Activated CD8-positive, alpha-beta T cell treated with anti-CD3 and anti-CD28 coated beads for 36 hours (primary cell): ENCODE results near the gene NID2. TPM values are rescaled to one million over a fixed set of nuclear protein-coding genes. Genes with fewer than 3 reads are reported as not detected.

Experiments used
- ATAC-seq: fragments of 200-7000 bp; cut with Tn5 transposase; one replicate; pipeline ENCODE4 v1.10.0; 2021; ENCODE audit warnings: mild to moderate bottlenecking, moderate library complexity
- CTCF ChIA-PET: fragments of 350-600 bp; sonication (Branson Sonifier 250); formaldehyde crosslinking; loops from one replicate; lab custom pipeline; 2021; ENCODE audit warnings: antibody characterized with exemption; lab: Charles Lee
- POLR2A ChIA-PET: fragments of 350-600 bp; sonication (Branson Sonifier 250); formaldehyde crosslinking; loops from one replicate; lab custom pipeline; 2021; ENCODE audit warnings: antibody characterized with exemption; lab: Charles Lee
- DNase-seq: peaks from one replicate; pipeline ENCODE4 v3.0.0-alpha.2; 2020
- H3K27ac Mint-ChIP-seq: one replicate; pipeline ENCODE4 v1.8.0; 2021; ENCODE audit warnings: mild to moderate bottlenecking, mixed read lengths
- H3K27me3 Mint-ChIP-seq: one replicate; pipeline ENCODE4 v1.8.0; 2021; ENCODE audit warnings: mixed read lengths
- H3K36me3 Mint-ChIP-seq: one replicate; pipeline ENCODE4 v1.8.0; 2021; ENCODE audit warnings: low read depth, mixed read lengths
- H3K4me1 Mint-ChIP-seq: one replicate; pipeline ENCODE4 v1.8.0; 2021; ENCODE audit warnings: low read depth, mixed read lengths
- H3K4me3 Mint-ChIP-seq: one replicate; pipeline ENCODE4 v1.8.0; 2021; ENCODE audit warnings: mild to moderate bottlenecking, moderate library complexity, mixed read lengths
- H3K9me3 Mint-ChIP-seq: one replicate; pipeline ENCODE4 v1.8.0; 2021; ENCODE audit warnings: mixed read lengths
- CTCF ChIP-seq: fragments of 200-600 bp; IDR thresholded peaks from one replicate; pipeline ENCODE4 v1.8.0; 2022; ENCODE audit warnings: antibody characterized with exemption, mild to moderate bottlenecking
- intact Hi-C: fragments of 100-400 bp; cut with micrococcal nuclease; formaldehyde crosslinking; loops from one replicate; pipeline ENCODE4 v1.10.0; 2022
- total RNA-seq, 2 experiments: library from RNA; stranded (reverse); gene quantifications; one replicate each; pipeline ENCODE4 v1.2.3, GENCODE V29; 2021

NID2 gene
- total RNA-seq, 2 experiments from 2014 or later = 0.29 TPM; not detected in 1

GRCh38 chr14:51972566-51972965 lies 96.3 kb downstream of the NID2 start:
- Mint-ChIP-seq H3K27ac (no peak overlapping the region), H3K9me3 (no peaks in the 10 kb centered on the region), H3K4me3 (no peak overlapping the region), H3K27me3 (no peaks in the 10 kb centered on the region), H3K36me3 (peaks cover 13% of the 10 kb centered on the region), H3K4me1 (peaks cover 2% of the 10 kb centered on the region)
- intact Hi-C loops = no loop called here
- ATAC-seq (no peak), DNase-seq (no peak)
- POLR2A ChIA-PET = no interaction called here
- CTCF ChIA-PET = no interaction called here
- TF ChIP-seq CTCF = no peak

- Mint-ChIP-seq H3K27ac (no peak overlapping the region), H3K36me3 (peaks cover 22% of the 10 kb centered on the region), H3K27me3 (no peaks in the 10 kb centered on the region)
These were observed 98.9 kb downstream of the NID2 start for GRCh38 chr14:51969852-51970540.

GRCh38 chr14:51967521-51967920 lies 101.3 kb downstream of the NID2 start:
- CTCF ChIA-PET = interaction anchor here (0.8 to 5.8 kb wide), 3 partner anchors 12 to 685 kb away, joined by 3 to 55 read pairs (median 3); no protein-coding TSS in a partner anchor
- POLR2A ChIA-PET = no interaction called here
- peaks cover 33% of the 10 kb centered on the region for H3K36me3 Mint-ChIP-seq
- H3K27ac Mint-ChIP-seq = no peak overlapping the region
- no peak overlapping the region for H3K4me3 Mint-ChIP-seq
- H3K9me3 Mint-ChIP-seq = no peaks in the 10 kb centered on the region
- peaks cover 13% of the 10 kb centered on the region for H3K4me1 Mint-ChIP-seq
- intact Hi-C loops = no loop called here
- no peaks in the 10 kb centered on the region for H3K27me3 Mint-ChIP-seq
- DNase-seq = no peak
- ATAC-seq = no peak
- no peak for TF ChIP-seq CTCF

More at GRCh38 chr14:51969852-51970540, 98.9 kb downstream of the NID2 start:
- ChIA-PET POLR2A (no interaction called here), CTCF (interaction anchor here (0.9 to 5.8 kb wide), 2 partner anchors 10 to 18 kb away, joined by 3 to 55 read pairs; no protein-coding TSS in a partner anchor)
- no peak for TF ChIP-seq CTCF
- no peak overlapping the region for H3K4me3 Mint-ChIP-seq
- H3K4me1 Mint-ChIP-seq = peaks cover 2% of the 10 kb centered on the region
- H3K9me3 Mint-ChIP-seq = no peaks in the 10 kb centered on the region
- no peak for ATAC-seq
- DNase-seq = no peak
- intact Hi-C loops = no loop called here

GRCh38 chr14:51963286-51963685 lies 105.6 kb downstream of the NID2 start:
- intact Hi-C loops = no loop called here
- peaks cover 60% of the 10 kb centered on the region for H3K36me3 Mint-ChIP-seq
- peak overlapping the region; percentile 62 for H3K27ac Mint-ChIP-seq
- ATAC-seq (no peak), DNase-seq (no peak)
- POLR2A ChIA-PET = no interaction called here
- peaks cover 45% of the 10 kb centered on the region for H3K4me1 Mint-ChIP-seq
- peak overlapping the region; percentile 11 for H3K4me3 Mint-ChIP-seq
- H3K27me3 Mint-ChIP-seq = no peaks in the 10 kb centered on the region
- TF ChIP-seq CTCF = no peak
- H3K9me3 Mint-ChIP-seq = peaks cover 19% of the 10 kb centered on the region
- CTCF ChIA-PET = interaction anchor here (0.8 to 2.6 kb wide), 5 partner anchors 9 to 41 kb away, joined by 3 to 15 read pairs (median 3); no protein-coding TSS in a partner anchor

- POLR2A ChIA-PET = no interaction called here
- CTCF ChIA-PET = interaction anchor here (0.8 to 2.6 kb wide), 5 partner anchors 8 to 41 kb away, joined by 3 to 15 read pairs (median 3); no protein-coding TSS in a partner anchor
- intact Hi-C loops = no loop called here
- no peak overlapping the region for H3K4me3 Mint-ChIP-seq
- H3K9me3 Mint-ChIP-seq = peaks cover 23% of the 10 kb centered on the region
- ATAC-seq = no peak
- peaks cover 45% of the 10 kb centered on the region for H3K4me1 Mint-ChIP-seq
- DNase-seq = no peak
- H3K27me3 Mint-ChIP-seq = no peaks in the 10 kb centered on the region
- no peak for TF ChIP-seq CTCF
- peaks cover 62% of the 10 kb centered on the region for H3K36me3 Mint-ChIP-seq
- H3K27ac Mint-ChIP-seq = peak overlapping the region; percentile 65
These were observed 106.1 kb downstream of the NID2 start for GRCh38 chr14:51962711-51963110.
